Bronchial epithelial cell (primary cell): ENCODE data around the gene INSIG2. TPM values are rescaled to one million over a fixed set of nuclear protein-coding genes. Genes with fewer than 3 reads are reported as not detected.

Source experiments
- DNase-seq: peaks from one replicate; pipeline ENCODE4 v3.0.0-alpha.2; 2010; ENCODE audit warnings: low read depth
- FAIRE-seq: peaks from 2 replicates; lab custom pipeline; 2011; peaks lifted over from hg19 to GRCh38; lab: Jason Lieb, UNC
- H3K27me3 ChIP-seq: 2 replicates; pipeline ENCODE4 v1.5.1; 2011; ENCODE audit warnings: low read length; ENCODE audit not compliant: control insufficient read depth, insufficient read depth
- H3K36me3 ChIP-seq: 2 replicates; pipeline ENCODE4 v1.5.1; 2011; ENCODE audit warnings: low read length; ENCODE audit not compliant: control insufficient read depth, insufficient read depth
- H3K4me3 ChIP-seq: 2 replicates; pipeline ENCODE4 v1.5.1; 2011; ENCODE audit warnings: mild to moderate bottlenecking, low read depth, low read length, control low read depth
- CTCF ChIP-seq: IDR thresholded peaks from 2 replicates; pipeline ENCODE4 v1.5.1; 2011; ENCODE audit warnings: mild to moderate bottlenecking, moderate library complexity, low read length, control low read depth, inconsistent platforms; ENCODE audit not compliant: insufficient read depth, severe bottlenecking
- total RNA-seq: library from RNA; depleted of rRNA; stranded (reverse); fragments of >200 nt; gene quantifications from 2 replicates; pipeline ENCODE4 v1.2.1, GENCODE V29; 2014

INSIG2 gene
- total RNA-seq, 1 donor from 2014 or later: 10.5 TPM

GRCh38 chr2:118112771-118113334, 24.6 kb downstream of the INSIG2 start:
- DNase-seq: peak; percentile 99
- H3K4me3 ChIP-seq: no peak overlapping the region

GRCh38 chr2:118114863-118115262, 26.6 kb downstream of the INSIG2 start:
- no peak for FAIRE-seq
- TF ChIP-seq CTCF: no peak
- Histone ChIP-seq H3K36me3 (no peaks in the 10 kb centered on the region), H3K4me3 (no peak overlapping the region), H3K27me3 (no peaks in the 10 kb centered on the region)
- no peak for DNase-seq

More at GRCh38 chr2:118112771-118113334, 24.6 kb downstream of the INSIG2 start:
- FAIRE-seq: peak; percentile 18
- no peaks in the 10 kb centered on the region for H3K36me3 ChIP-seq
- H3K27me3 ChIP-seq: no peaks in the 10 kb centered on the region
- TF ChIP-seq CTCF: no peak

- Histone ChIP-seq H3K4me3 (no peak overlapping the region), H3K36me3 (no peaks in the 10 kb centered on the region), H3K27me3 (no peaks in the 10 kb centered on the region)
- no peak for FAIRE-seq
- TF ChIP-seq CTCF: no peak
- DNase-seq: peak; percentile 82
Observed at GRCh38 chr2:118115761-118116160, 27.5 kb downstream of the INSIG2 start.

GRCh38 chr2:118118479-118118878, 30.2 kb downstream of the INSIG2 start:
- Histone ChIP-seq H3K36me3 (no peaks in the 10 kb centered on the region), H3K4me3 (no peak overlapping the region), H3K27me3 (no peaks in the 10 kb centered on the region)
- FAIRE-seq (no peak), DNase-seq (peak; percentile 29)
- no peak for TF ChIP-seq CTCF

- no peaks in the 10 kb centered on the region for H3K36me3 ChIP-seq
- no peaks in the 10 kb centered on the region for H3K27me3 ChIP-seq
- no peak overlapping the region for H3K4me3 ChIP-seq
- DNase-seq (no peak), FAIRE-seq (no peak)
- TF ChIP-seq CTCF: no peak
Observed at GRCh38 chr2:118119158-118119727, 31.0 kb downstream of the INSIG2 start.
